Stimulated activated CD8-positive, alpha-beta memory T cell treated with anti-CD3 and anti-CD28 coated beads, Interleukin-12 subunit alpha, Interleukin-12 subunit beta, amount 100 ng/mL, for 24 hours (primary cell): ENCODE measurements around the gene GSK3A.

Source experiments
- DNase-seq: peaks from one replicate; pipeline ENCODE4 v3.0.0-alpha.2; 2020; ENCODE audit errors: extremely low read depth

Gene GSK3A

DNA sequence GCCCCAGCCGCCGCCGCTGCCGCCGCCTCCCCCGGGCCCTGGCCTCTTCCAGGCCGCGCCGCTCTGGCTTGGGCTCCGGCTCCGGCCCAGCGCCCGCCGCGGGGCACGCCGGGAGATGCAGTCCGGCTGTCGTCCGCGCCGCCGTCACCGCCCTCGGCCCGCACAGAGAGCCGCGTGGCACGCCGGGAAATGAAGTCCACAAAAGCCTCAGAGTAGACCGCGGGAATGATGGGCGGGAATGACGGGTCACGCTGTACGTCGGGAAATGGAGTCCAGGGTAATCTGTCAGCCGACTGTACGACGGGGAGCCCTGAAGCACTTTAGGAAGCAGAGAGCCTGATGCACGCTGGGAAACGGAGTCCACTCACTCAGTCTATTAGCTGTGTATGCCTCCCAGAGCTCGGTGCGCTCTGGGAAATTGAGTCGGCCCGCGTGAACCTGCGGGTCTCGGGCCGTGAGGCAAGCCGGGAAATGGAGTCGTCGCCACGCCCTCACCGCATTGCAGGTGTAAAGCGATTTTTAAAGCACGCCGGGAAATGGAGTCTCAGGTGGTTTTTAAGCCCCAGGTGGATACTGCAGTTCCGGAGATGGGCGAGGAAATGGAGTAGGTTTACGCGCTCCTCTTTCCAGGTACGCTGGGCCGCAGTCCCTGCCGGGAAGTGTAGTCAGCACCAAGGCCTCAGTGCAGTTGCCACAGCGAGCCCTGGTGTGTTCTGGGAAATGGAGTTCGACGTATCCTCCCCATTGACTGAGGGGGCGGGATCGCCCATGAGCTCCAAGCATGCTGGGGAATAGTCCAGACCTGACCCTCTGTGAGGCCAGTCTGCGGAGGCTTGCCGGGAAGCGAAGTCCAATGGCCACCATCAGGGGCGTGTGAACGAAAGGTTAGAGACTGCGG, at the start of gene GSK3A:
TSS of gene GSK3A (minus strand) at position 91 of the 898 bp plus-strand sequence. CDS start 137 bp downstream, outside the sequence.
- DNase-seq: peak; percentile 89

DNA sequence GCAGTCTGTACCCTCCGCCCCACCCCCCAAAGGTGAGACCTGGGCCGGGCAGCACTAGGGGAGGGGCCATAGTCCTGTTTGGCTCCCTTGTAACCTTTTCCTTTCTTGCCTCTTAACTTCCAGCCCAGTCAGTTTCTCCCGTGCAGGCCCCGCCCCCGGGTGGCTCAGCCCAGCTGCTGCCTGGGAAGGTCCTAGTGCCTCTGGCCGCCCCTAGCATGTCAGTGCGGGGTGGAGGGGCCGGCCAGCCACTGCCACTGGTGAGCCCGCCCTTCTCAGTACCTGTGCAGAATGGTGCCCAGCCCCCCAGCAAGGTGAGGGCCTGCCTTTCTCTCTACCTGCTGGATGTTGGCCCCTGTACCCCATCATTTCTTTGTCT, 49.0 kb upstream of the GSK3A start:
- no peak for DNase-seq

- no peak for DNase-seq
Measured at GRCh38 chr19:42290523-42291434, 48.4 kb upstream of the GSK3A start.

DNA sequence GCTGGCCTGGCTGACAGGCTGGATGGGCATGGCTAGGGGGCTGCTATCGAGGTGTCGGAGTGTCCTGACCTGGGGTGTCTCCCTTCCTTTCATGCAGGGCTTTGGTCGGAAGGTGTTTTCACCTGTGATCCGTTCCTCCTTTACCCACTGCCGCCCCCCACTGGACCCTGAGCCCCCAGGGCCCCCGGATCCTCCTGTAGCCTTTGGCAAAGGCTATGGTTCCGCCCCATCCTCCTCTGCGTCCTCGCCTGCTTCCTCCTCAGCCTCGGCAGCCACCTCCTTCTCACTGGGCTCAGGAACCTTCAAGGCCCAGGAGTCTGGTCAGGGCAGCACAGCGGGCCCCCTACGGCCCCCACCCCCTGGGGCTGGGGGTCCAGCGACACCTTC, 47.7 kb upstream of the GSK3A start:
- DNase-seq: no peak

DNA sequence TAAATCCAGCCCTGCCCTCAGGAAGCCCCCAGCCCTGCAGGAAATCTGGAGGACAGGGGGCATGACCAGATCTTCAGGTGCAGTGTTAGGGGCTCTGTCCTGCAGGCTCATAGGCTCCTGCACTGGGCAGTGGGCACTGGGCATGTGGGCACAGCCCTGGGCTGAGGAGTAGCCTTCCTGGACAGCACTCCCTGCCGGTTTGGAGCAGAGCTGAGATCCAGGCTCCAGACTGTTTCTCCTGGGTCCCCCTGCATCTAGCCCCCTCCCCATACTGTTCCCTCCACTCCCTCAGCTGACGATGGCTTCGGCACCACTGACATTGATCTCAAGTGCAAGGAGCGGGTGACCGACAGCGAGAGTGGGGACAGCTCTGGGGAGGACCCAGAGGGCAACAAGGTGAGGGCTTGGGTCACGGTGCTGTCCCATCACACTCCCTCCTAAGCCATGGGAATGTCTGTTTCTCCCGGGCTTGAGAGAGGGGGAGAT, 47.2 kb upstream of the GSK3A start:
- DNase-seq: no peak

- no peak for DNase-seq
Measured at GRCh38 chr19:42288881-42289555, 46.6 kb upstream of the GSK3A start.

DNA sequence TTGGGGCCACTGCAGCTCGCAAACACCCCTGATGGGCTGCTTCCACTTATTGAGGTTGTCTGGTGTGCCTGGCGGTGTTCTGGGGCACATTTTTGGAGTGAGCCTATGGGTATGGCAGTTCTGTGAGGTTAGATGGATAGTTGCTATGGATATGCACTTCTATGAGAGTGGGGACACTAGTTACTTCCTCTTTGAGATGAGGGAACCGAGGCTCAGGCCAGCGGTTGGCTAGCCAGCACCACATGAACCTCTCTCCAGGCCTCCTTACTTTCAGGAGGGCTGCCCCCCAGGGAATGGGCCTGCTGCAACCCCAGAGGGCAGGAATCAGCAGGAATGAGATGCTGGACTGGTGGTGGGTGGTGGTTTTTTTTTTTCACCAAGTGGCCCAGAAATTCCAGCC, 46.0 kb upstream of the GSK3A start:
- no peak for DNase-seq

- no peak for DNase-seq
Measured at GRCh38 chr19:42287827-42288107, 45.4 kb upstream of the GSK3A start.

DNA sequence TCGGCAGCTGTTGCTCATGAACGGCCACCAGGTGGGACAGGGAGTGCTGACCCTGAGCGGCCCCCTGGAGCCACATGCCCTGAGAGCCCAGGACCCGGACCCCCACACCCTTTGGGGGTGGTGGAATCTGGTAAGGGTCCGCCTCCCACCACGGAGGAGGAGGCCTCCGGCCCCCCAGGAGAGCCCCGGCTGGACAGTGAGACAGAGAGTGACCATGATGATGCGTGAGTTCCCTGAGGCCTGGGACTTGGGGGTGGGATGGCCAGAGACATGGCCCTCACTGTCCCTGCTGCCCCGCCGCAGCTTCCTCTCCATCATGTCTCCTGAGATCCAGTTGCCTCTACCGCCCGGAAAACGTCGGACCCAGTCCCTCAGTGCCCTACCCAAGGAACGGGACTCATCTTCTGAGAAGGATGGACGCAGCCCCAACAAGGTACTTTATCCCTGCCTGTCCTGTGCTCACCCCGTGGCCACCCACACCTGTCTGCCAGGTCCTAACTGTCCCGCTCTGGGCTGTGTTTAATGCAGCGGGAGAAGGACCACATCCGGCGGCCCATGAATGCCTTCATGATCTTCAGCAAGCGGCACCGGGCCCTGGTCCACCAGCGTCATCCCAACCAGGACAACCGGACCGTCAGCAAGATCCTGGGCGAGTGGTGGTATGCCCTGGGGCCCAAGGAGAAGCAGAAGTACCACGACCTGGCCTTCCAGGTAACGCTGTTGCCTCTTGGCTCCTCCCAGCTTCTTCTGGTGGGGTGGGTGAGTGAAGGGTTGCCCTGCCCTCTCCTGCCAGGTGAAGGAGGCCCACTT, 44.8 kb upstream of the GSK3A start:
- DNase-seq: no peak

- DNase-seq: no peak
Measured at GRCh38 chr19:42286349-42287016, 44.1 kb upstream of the GSK3A start.

DNA sequence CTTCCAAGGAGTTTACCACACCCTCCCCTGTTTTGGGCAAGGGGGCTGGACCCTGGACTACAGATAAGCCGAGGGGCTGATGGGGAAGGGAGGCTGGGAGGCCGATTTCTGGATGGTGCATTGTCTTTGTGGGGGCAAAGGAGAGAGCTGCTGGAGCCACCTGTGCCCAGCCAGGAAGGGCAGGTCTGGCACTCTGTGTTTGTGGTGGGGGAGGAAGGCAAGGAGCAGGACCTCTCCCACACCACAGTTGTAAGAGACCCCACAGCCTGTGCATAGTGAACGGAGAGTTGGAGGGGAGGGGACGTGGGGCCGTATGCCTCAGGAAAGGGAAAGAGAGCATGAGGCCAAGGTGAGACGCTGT, 43.6 kb upstream of the GSK3A start:
- no peak for DNase-seq

DNA sequence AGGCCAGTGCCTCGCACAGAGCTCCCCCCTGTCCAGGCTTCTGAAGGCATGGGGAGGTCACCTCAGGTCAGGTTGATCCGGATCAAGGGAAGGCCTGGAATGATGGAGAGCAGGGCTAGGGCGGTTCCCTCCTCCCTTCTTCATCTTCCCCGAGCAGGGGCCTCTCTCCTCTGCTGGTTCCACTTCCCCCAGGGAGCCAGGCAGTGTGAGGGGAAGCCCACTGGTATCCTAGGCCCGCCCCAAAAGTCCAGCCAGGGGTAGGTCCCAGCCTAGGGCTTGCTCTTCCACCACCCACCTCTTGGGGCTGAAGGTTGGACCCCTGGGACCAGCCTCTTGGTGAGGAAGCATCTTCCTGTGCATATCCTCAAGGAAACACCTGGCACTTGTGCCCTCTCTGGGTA, 43.1 kb upstream of the GSK3A start:
- DNase-seq: no peak

DNA sequence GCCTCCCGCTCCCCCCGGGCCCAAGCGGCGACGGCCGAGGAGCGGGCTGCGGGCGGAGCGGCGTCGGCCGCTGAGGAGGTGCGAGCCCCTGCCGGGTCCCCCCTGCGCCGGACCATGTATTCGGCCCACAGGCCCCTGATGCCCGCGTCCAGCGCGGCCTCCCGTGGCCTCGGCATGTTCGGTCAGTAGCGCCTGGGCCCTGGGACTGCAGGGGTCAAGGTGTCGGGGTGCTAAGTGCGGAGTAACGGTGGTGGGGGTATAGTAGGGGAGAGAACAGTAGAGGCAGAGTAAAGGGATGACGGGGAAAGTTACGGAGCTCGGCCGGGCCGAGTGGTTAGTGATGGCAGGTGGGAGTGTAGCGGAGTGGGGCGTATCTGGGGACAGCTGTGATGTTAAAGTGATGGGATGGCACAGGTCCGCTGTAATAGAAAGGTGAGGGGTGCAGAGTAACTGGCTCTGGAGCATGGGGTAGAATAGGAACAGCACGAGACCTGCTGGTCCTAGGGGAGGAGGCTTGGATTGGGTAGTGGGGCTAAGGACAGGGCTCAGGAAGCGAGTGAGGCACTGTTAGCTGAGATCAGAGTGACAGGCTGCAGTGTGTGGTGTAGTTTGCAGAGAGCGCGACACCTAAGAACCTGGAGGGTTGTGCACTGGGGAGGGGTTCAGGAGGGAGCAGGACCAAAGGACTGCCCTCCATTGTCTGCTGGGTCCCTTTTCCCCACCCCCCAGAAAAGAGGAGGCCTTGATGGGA, 42.4 kb upstream of the GSK3A start:
- DNase-seq: no peak

DNA sequence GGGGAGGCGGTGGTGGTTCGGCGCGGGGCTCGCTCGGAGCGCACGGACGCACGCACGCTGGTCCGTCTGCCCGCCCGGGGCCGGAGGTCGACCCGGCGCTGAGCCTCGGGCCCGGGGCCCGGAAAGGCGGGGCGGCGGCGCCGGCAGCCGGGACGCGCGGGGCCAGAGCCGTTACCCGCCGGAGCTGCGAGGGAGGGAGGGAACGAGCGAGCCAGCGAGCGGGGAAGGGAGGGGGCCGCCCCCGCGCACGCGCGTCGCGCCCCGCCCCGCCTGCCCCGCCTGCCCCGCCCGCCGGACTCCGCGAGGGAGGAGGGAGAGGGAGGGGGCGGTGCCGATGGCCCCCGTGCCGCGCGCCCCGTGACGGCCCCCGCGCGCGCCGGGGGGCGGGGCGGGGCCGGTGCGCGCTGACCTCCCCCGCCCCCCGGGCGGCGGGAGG, 41.7 kb upstream of the GSK3A start:
- DNase-seq: peak; percentile 56

- peak; percentile 96 for DNase-seq
Measured at GRCh38 chr19:42283188-42284065, 41.0 kb upstream of the GSK3A start.

- DNase-seq: no peak
Measured at GRCh38 chr19:42282819-42283187, 40.4 kb upstream of the GSK3A start.

DNA sequence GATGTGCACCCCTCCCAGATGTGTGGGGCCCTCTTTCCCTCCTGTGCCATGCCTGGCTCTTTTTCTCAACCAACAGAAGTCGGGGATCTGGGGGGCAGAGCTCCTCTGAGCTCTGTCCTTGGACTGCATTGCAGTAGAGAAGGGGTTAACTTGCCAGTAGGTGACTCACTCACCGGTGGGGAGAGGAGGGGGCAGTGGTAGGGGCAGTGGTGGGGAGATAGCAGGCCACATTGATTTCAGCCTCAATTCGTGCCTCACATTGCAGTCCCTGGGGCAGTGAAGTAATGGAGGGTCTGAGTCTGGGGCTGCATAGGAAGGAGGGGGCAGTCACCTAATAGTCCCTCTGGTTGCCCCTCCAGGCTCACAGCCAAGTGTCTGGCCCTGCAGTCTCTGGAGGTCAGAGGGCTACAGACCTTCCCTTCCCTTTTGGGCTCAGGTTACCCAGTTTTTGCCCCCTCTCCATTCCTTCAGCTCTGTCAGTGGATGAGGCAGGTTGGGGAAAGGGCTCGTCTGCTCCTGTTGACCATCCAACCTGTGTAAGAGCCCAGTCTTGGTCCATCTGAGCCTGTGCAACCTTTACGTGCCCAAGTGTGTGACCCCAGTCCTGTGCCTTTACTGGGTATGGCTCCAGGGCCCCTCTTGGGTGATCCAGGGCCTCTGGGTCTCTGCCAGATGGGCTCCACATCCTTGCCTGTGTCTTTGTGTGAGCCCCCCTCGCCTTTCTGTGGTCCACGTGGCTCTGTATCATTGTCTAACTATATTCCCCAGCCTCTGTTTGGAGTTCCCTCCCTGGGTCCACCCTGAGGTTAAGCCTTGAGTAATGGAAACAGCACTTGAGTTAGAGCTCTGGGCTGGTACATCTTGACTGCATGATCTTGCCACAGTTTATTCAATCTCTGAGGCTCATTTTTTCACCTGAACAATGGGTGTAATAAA, 39.7 kb upstream of the GSK3A start:
- DNase-seq: no peak
